Measurements from ENCODE around the gene ZWILCH. TPM values are rescaled to one million over a fixed set of nuclear protein-coding genes. Genes with fewer than 3 reads are reported as not detected.
"Not testable (repeated sequence)": the region's sequence is repeated elsewhere in the genome, so short reads cannot be mapped to it uniquely, and the experiment has no call there.

ZWILCH gene
- total and polyA plus RNA-seq, 9 donors = 3.5 to 9.6 (median 6.2) TPM

GRCh38 chr15:66497502-66498455 is 7.3 kb upstream of the ZWILCH start, which contains the start of gene SNAPC5:
Gene SNAPC5 (minus strand): TSS chr15:66497762. CDS start chr15:66497731, 31 bp downstream.
- DNase-seq = peak; percentile 94 to 98 (median 96)
- intact Hi-C loops (cut with DNase I) = loop anchor here (2.0 to 5.0 kb wide), 2 partner anchors 110 to 111 kb away; partner anchors contain the start of gene MAP2K1 (in 4 of the 4)
- WGBS, 3 donors = 5 to 8% (median 6%) methylated on average over 37 to 43 of the region's 43 CpGs
- H3K36me3 ChIP-seq = no peaks in the 10 kb centered on the region
- peaks cover 2% of the 10 kb centered on the region for H3K4me1 ChIP-seq (ENCODE audit: insufficient read depth)
- no peaks in the 10 kb centered on the region for H3K9me3 ChIP-seq
- peak within 1 kb of the TSS; percentile 15 to 62 for H3K27ac ChIP-seq
- H3K27me3 ChIP-seq = no peaks in the 10 kb centered on the region
- TF ChIP-seq CTCF (IDR thresholded peaks at IDR 0.05) (peak; percentile 96 to 98 (median 97)), EP300 (IDR thresholded peaks at IDR 0.05) (no peak), POLR2A (IDR thresholded peaks at IDR 0.05) (peak; percentile 60)
- H3K4me3 ChIP-seq = peak within 1 kb of the TSS; percentile 89

- Histone ChIP-seq H3K27ac (no peak overlapping the region), H3K4me3 (no peak overlapping the region), H3K36me3 (no peaks in the 10 kb centered on the region), H3K27me3 (no peaks in the 10 kb centered on the region), H3K9me3 (no peaks in the 10 kb centered on the region), H3K4me1 (ENCODE audit: insufficient read depth) (peaks cover 3% of the 10 kb centered on the region)
- WGBS, 3 donors = 38 to 46% (median 41%) methylated on average over 3 of the region's 3 CpGs
- intact Hi-C loops (cut with DNase I) = loop anchor here in 3 of 4 donors (2.0 to 5.0 kb wide), 2 partner anchors 111 to 112 kb away; partner anchors contain the start of gene MAP2K1 (in 3 of the 3)
- no peak for DNase-seq
- no peak for TF ChIP-seq EP300 (IDR thresholded peaks at IDR 0.05)
- peak in 1 of 3 donors; percentile 23 for TF ChIP-seq CTCF (IDR thresholded peaks at IDR 0.05)
Measured at GRCh38 chr15:66498501-66499386, 6.4 kb upstream of the ZWILCH start.

- WGBS, 3 donors = 75 to 83% (median 77%) methylated on average over 7 of the region's 7 CpGs
- H3K4me3 ChIP-seq; H3K4me1 ChIP-seq (ENCODE audit: insufficient read depth); H3K27ac ChIP-seq; H3K9me3 ChIP-seq; H3K27me3 ChIP-seq; H3K36me3 ChIP-seq; DNase-seq: not testable (repeated sequence)
- intact Hi-C loops (cut with DNase I) = loop anchor here in 1 of 4 donors (5.0 kb wide), 1 partner anchor 708 kb away; the partner anchor contains the start of gene DENND4A
Measured at GRCh38 chr15:66500346-66500745, 4.8 kb upstream of the ZWILCH start.

GRCh38 chr15:66502491-66502890 is 2.6 kb upstream of the ZWILCH start:
- DNase-seq = no peak
- Histone ChIP-seq H3K9me3 (no peaks in the 10 kb centered on the region), H3K4me1 (ENCODE audit: insufficient read depth) (peaks cover 3% of the 10 kb centered on the region), H3K27ac (no peak overlapping the region), H3K36me3 (no peaks in the 10 kb centered on the region), H3K27me3 (no peaks in the 10 kb centered on the region), H3K4me3 (no peak overlapping the region)
- intact Hi-C loops (cut with DNase I) = loop anchor here in 1 of 4 donors (5.0 kb wide), 1 partner anchor 710 kb away; the partner anchor contains the start of gene DENND4A
- 46 to 69% (median 56%) methylated on average over 10 of the region's 10 CpGs for WGBS, 3 donors
- TF ChIP-seq CTCF (IDR thresholded peaks at IDR 0.05) (no peak), POLR2A (IDR thresholded peaks at IDR 0.05) (no peak), EP300 (IDR thresholded peaks at IDR 0.05) (no peak)

GRCh38 chr15:66503041-66503648 is 2.0 kb upstream of the ZWILCH start:
- not testable (repeated sequence) for H3K4me3 ChIP-seq; H3K9me3 ChIP-seq; H3K36me3 ChIP-seq; H3K27ac ChIP-seq; H3K4me1 ChIP-seq (ENCODE audit: insufficient read depth); DNase-seq; H3K27me3 ChIP-seq
- WGBS, 3 donors = 19 to 37% (median 23%) methylated on average over 13 of the region's 13 CpGs
- intact Hi-C loops (cut with DNase I) = loop anchor here in 1 of 4 donors (5.0 kb wide), 1 partner anchor 711 kb away; the partner anchor contains the start of gene DENND4A

All from ovary (tissue), 9 donors.